NCI-H2227 treated with DMSO at 0.1 percent for 48 hours (cell line): ENCODE results near the gene LRRTM4.
A peak's percentile ranks its signal among the peaks of the same experiment; 100 is the strongest.
"Not testable (repeated sequence)": the region's sequence is repeated elsewhere in the genome, so short reads cannot be mapped to it uniquely, and the experiment has no call there.

ENCODE experiments used
- DNase-seq: peaks from one replicate; lab custom pipeline; 2025; lab: John Stamatoyannopoulos, UW

LRRTM4 gene

DNA sequence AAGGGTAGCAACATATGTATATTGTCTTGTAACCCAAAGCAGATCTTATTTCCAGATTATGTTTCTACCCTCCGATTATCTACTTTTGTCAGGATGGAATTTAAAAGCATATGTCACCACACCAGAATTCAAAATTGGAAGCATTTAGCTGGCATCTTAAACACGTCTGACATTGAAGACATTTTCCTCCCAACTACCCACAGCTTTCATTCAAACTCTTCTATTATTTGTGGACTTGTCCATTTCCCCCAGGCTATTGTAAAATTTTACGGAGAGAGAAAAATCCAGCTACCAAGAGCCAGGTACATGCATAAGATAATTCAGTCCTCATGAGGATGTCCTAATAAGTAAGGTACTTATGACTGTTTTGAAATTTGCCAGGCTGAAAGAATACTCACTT lies 659.3 kb downstream of the LRRTM4 start:
- no peak for DNase-seq

DNA sequence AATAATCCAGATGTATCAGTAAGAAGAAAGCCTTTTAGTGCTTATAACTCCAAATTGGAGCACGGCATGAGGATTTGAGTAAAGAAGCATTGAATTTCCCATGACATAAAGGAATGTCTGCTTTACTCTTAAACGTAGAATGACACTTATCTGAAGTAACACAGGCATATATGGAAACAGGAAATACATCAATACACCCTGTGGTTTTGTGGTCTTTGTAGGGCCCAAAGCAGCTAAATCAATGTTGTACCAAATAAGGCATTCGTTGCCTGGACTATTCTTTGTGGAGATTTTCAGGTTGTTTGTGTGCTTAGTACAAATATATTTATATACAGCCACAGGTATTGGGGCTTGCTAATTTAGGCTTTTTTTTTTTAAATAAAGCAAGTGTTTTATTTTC lies 660.5 kb downstream of the LRRTM4 start:
- DNase-seq, result no peak

DNA sequence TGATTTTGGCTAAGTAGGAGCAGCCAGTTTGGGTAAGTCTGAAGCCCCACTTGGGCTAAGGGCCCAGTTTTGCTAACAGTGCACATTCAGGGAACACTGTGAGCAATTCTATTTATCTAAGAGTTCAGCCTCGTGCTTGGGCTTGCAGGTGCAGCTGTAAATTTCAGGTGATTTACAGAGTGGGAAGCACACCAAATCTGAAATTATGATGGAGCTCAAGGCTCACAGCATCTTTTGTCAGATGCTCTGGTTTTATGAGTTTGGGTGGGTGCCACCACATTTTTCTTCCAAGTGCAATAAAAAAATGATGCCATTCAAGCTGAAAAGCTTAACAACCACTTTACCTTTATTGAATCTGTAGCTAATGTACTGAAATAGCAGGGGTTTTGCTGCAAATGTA lies 671.2 kb downstream of the LRRTM4 start:
- DNase-seq, result peak; percentile 73

DNA sequence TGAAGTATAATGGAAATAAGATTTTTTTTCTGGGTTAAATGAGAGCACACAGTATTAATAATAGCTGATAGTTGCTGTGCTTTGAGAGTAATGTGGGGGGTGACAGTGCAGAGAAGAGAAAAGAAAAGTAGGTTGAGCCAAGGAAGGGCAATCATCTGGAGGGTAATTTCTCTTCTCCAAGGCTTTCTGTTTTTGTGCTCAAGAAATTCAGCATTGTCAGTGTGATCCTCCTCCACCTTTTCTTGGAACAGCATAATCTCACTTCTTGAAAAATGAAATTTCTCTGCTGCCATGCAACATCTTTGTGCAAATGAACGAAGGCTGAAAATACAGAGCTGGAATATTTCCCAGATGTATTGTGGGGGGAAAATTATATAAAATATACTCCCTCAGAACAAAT lies 673.1 kb downstream of the LRRTM4 start:
- DNase-seq, result no peak

DNA sequence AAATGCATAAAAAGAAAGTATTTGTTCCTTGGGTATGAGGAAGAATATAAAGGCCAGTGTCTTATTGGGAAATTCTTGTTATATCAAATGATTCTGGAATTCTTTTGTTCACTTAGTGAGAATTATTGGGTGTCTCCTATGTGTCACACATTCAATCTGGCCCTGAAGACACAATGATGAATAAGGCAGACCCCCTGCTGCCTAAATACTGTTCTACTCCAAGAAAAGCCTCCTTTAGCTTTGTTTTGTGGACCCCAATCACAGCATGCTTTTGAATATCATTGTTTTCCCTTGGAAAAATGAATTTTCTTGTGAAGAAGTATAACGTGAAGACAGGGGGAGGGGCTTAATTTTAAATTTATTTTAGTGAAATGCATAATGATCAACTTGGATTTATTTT lies 682.4 kb downstream of the LRRTM4 start:
- no peak for DNase-seq

DNA sequence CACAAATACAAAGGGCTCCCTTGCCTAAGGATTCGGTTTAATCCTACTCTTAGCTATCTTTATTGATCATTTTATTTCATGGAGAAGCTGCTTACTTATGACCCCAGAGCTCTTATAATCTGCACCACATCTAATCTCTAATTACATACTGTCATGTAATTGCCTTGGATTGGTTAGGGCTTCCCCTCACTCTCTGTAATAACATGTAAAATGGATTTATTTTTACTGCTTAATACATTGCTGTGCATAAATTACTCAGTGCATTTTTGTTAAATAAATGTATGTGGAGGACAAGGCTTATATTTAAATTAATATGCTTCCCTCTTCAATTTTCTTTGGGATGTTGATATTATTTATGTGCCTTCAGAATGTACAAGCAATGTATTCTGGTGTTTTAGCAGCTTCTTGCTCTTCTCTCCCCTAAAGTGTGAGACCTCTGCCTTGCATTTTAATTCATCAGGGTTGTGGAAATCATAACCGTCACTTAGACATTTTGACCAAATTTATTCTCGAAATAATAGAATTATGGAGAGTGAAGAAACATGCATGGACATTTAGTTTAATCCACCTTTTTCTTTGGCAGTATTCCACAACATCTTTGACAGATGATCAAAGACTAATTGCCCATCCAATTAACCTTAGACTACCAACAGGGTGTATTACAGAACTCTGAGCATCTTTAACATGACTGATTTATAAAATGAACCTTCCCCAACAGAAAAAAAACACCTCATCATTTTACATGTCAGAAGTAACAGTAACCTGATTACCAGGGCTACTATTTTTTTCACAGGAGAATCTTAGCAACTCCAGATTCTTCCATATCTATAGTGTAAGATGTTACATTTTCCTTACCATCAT lies 692.6 kb downstream of the LRRTM4 start:
- DNase-seq, result no peak

DNA sequence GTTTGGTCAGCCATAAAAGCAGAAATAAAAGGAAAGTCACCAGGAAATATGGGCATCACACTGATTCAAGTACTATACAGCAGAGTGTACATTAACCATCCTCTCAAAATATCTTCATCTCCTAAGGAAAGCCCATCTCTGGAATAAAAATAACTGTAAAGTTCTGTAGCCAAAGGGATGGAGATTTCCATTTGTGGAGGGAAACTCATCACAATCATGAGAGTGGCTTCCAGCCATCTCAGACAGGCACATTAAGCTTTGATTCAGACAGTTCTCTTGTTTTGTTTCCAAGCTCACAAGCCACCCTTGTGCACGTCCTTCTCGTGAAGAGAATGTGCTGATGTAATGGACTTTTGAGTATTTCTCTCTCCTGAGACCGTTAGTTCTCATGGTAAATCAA lies 695.5 kb downstream of the LRRTM4 start:
- DNase-seq, result no peak

DNA sequence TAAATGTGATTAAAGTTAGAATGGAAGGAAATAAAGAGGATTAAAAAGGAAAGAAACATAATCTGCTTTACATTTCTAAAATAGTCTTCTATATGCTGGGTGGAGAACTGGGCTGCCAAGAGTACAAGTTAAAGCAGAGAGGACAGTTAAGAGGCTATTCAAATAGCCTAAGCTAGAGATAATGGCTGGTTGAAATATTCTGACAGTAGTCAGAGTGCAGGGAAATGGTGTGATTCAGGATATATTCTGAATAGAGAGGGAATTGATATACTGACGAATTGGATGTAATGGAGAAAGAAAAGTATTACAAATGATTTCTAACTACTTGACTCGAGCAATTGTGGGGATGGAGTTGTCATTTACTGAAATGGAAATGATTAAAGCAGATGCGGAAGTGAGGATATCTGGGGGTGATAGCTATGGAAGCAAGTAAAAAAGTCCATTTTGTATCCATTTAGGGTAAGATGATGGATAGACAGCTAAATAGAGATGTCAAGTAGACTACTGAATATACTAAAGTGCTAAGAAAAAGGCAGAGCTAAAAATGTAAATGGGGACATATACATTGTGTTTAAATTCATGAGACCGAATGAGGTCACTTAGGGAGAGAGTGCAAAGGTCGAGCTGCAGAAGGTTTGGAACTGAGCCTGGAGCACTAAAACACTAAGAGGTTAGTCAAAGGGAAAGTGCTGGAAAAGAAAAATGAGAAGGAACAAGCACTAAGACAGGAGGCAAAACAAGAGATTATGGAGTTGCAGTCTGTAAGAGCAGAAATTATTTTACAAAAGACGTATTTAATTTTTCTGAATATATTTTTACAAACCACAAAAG lies 696.8 kb downstream of the LRRTM4 start:
- DNase-seq, result no peak

DNA sequence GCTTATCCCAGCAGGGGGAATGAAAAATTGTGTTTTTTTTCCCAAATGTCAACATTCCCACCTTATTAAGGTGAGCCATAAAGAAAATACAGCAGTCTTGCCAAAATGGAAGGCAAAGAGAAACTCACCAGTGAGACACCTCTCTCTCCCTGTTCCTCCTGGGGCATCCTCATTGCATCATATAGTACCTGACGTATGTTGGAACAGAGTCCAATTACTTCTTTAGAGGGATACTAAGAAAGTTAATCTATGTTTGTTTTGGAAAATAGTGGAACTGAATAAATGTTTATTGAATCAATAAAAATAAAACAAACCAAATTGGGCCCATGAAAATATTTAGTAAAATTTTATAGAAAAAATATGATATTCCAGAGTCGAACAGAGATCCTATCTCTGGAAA lies 700.4 kb downstream of the LRRTM4 start:
- no peak for DNase-seq

DNA sequence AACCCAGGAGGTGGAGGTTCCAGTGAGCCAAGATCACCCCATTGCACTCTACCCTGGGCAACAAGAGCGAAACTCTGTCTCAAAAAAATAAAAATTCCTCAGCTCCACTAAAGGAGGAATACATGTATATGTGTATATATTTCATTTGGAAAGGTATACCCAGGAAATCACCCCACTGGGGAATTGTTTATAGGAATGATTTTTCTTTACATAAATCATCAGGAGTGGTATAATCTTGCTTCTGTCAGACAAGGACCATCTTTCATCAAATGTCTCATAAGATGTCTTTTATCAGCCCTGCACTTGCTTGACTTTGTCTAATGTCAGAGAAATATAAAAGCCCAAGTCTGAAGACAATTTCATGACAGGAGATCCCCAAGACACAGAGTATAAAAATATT lies 709.1 kb downstream of the LRRTM4 start:
- DNase-seq, result no peak

DNA sequence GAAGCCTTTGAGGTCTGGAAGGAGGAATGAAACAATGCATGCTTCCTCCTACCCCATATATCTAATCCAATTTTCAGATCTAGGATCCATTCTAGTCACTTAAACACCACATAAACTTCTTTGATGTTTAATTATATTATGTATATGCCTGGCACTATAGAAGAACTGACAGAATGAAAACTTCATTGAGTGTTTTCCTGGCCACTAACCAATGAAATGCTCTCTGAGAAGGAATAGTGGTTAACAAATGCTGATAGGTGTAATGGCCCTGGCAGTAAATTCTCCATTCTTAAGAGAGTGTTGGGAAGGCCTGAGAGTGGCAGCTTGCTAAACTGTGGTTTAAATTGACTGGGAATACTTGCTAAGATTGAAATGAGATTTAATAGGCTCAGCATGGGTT lies 710.0 kb downstream of the LRRTM4 start:
- no peak for DNase-seq

DNA sequence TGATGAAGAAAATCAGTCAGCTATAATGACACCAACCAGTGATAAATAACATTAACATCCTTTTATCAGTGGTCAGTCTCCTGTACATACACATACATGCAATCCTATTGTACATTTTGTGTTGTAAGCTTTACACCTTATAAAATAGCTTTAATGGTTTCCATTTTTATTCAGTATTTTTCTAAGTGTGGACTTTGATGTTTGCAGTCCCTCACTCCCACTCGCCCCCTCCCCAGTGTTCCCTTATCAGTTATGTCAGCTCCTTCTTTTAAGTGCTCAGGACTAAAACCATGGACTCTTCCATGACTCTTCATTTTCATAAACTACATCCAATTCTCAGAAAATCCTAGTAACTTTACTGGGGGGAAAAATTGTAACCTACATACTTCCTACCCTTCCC lies 713.0 kb downstream of the LRRTM4 start:
- no peak for DNase-seq

DNA sequence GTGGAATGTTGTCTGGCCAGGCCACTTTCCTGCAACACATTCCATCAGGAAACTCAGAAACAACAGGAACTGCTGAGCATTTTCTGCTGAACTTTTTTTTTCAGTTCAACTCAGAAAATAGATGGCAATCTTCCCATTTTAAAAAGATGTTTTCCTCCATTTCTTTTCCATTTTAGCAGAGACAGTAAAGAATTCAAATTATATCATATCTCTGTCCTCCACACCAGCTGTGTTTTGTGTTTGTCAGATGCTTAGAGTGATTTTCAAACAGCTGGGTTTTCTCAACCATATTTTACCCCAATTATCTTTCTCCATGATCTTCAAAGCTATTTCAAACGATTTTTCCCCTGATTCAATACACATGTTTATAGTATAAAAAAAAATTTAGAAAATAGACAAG lies 713.4 kb downstream of the LRRTM4 start:
- no peak for DNase-seq

DNA sequence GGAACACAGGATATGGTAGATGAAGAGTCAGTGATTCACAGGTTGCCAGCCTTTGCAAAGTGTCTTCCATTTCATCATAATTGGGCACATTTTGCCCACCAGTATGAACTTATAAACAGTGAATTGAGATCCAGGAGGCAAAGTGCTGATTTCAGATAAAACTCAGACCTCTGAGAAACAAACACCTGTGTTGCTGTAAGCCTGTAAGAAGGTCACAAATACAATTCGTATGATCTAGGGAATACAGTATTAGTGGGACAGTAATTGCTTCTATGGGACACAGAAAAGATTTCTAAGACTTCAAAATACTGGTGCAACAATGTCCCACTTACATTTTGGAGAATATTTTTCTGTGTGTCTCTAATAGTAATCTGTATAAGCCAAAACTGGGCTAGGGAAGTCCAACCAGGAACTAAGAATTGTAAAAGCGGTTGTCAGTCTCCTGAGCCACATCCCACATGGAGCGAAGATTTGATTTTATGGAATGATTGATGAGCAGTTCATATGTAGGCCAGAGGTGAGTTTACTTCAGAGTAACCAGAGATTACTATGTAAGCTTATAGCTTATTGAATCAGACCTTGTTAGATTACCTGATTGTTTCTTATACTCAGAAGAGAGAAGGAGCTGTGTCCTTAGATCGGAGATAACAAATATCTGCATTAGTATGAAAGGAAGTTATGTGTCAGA lies 728.4 kb downstream of the LRRTM4 start:
- DNase-seq, result no peak

DNA sequence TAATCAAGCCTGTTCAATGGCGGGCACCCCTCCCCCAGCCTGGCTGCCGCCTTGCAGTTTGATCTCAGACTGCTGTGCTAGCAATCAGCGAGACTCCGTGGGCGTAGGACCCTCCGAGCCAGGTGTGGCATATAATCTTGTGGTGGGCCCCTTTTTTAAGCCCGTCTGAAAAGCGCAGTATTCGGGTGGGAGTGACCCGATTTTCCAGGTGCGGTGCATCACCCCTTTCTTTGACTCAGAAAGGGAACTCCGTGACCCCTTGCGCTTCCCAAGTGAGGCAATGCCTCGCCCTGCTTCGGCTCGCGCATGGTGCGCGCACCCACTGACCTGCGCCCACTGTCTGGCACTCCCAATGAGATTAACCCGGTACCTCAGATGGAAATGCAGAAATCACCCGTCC lies 740.9 kb downstream of the LRRTM4 start:
- not testable (repeated sequence) for DNase-seq

DNA sequence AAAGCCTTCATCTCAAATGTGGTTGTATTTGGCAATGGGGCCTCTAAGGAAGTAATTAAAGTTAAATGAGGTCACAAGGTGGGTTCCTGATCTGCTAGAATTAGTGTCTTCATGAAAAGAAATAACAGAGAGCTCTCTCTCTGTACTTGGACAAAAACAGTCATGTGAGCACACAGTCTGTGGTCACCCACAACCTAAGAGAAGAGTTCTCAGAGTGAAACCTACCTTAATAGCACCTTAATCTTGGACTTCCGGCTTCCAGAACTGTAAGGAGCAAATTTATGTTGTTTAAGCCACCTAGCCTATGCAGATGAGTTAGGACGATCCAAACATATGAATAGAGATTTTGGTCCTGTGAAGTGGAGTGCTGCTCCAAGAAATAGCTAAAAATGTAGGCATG lies 758.9 kb downstream of the LRRTM4 start:
- no peak for DNase-seq

DNA sequence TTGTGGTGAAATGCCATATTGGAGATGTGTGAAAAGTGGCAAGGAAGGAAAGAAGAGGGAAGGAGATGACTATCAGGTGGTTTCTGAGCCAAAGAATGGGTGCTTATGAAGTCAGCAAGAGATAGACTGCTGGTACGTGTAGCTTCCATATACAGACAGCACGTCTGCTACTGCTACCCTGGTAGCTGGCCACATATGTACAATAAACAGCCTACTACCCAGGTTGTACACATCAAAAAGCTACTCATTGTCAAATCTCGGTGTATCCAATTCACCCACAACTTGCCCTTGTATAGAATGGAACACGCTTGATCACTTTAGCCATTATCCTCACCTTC lies 761.8 kb downstream of the LRRTM4 start:
- DNase-seq, result no peak

DNA sequence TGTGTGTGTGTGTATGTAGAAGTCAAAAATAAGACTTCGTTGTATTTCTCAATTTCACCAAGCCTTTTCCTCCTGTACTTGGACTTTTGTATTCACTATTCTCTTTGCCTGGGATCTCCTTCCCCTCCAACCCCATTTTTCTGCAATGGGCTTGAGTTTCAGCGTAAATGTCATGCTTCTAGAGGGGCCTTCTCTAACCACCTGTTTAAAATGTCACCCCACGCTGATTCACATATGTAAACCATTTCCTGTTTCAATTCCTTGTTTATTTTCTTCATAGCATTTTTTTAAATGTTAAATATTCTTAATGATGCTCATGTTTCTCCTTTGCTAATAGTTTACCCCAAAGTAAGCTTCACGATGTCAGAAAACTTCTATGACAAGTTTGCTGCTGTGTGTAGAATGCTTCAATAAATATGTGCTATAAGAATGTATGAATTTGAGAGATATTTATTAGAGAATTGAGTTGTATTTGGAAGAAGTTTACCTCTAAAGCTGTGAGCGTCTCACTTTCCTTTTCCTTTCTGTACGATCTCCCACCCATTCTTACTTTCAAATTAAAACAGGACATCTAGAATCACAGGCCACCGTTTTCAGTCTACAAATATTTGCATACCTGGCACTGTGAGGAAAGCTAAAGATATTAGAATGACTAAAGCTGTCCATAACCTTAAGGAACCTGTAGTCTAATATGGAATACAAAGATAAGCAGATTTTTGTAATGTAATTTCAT lies 762.4 kb downstream of the LRRTM4 start:
- DNase-seq, result no peak

DNA sequence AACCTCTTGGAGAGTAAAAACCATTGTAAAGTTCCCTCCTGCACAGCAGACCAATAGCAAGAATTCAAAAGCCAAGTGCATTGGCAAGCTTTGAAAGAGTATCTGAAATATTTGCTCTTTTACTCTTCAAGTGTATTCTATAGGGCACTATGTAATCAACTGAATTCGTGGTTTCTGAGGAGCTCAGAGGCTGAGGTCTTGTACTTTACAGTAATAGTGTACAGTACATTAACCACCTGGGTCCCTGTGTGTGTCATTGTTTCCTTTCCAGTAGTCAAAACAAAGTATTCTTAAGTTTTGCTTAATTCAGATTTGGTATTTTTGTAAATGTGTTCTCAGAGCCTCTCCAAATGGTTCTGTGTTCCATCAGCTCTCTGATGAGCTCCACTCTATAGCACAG lies 769.7 kb downstream of the LRRTM4 start:
- peak; percentile 86 for DNase-seq

DNA sequence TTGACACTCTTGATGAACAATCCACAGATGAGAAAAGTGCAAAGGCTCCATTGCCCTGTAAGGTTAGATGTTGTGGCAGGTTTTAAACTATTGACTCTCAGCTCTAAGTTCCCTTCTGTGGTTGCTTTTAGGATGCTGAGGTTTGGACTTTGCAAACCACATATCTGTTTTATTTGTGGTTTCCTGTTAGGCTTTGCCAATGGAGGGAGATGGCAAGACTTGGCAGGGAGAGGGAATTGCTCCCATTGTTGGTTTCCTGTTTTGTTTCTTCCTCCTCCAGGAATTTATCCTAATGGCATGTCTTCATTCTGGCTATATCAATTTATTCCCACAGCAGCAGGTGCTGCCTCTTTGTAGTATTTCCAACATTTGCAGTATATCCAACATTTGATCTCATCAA lies 772.3 kb downstream of the LRRTM4 start:
- DNase-seq, result no peak

DNA sequence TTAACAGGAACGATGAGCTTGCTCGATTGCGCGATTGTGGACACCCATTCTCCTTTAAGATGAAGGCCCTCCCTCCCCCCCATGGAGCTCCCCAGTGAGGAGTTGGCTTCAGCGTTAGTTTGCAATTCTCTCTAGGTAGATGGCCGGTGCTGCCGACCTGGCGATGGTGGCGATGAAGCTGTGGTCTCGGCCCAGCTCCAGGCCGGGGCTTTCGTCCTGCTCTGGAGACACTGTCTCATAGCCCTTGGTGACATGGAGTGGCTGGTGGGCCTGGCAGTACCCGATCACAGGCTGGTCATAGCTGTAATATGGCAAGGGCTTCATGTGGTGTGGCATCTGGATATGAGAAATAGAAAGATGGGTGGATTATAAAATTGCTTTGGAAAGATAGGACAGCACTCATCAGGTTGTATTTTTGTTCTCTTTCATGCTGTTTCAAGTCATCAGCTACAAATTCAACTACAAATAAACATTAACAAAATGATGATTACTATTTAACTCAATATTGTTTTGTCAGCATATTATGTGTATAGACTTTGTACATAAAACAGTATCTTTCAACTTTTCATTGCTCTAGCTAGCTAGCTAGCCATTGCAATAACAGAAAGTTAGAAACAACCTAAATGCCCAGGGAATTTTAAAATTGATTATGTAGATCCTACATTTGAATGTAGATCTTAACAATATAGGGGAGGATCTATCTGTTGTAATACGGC lies 773.4 kb downstream of the LRRTM4 start:
- DNase-seq, result no peak

DNA sequence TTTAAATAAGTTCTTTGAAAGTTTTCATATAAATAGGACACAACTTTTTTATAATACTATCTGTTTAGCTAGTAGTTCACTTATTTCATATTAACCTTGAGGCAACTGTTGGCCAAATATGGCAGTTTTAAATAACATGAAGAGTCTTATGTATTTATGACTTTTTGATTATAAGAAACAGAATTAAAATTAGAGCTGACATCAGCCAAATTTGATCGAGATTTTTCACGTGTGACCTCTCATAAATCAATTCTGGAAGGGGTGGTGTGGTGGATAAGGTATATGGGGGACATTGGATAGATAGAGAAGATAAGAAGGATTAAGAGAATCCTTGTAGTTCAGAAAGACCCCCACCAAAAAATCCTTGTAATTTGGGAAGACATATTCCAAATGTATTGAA lies 776.6 kb downstream of the LRRTM4 start:
- no peak for DNase-seq
